ENCODE data around the gene ZBTB42. TPM values are rescaled to one million over a fixed set of nuclear protein-coding genes. Genes with fewer than 3 reads are reported as not detected.

Gene ZBTB42
- total RNA-seq, 1 experiment from 2014 or later = 16.5 TPM

Other genes starting within 250 kb of the ZBTB42 start
- gene C14orf180, start 221.3 kb upstream of the ZBTB42 start, total RNA-seq (2021; ENCODE audit: unreplicated experiment) = not detected
- 3.4 TPM for gene TMEM179, start 196.3 kb upstream of the ZBTB42 start, total RNA-seq (2021; ENCODE audit: unreplicated experiment)
- 195 TPM for gene INF2, start 111.5 kb upstream of the ZBTB42 start, total RNA-seq (2021; ENCODE audit: unreplicated experiment)
- 9.4 TPM for gene ADSS1, start 76.9 kb upstream of the ZBTB42 start, total RNA-seq (2021; ENCODE audit: unreplicated experiment)
- gene SIVA1, start 48.0 kb upstream of the ZBTB42 start, total RNA-seq (2021; ENCODE audit: unreplicated experiment) = 100 TPM
- gene AKT1, start 5.4 kb upstream of the ZBTB42 start, total RNA-seq (2021; ENCODE audit: unreplicated experiment) = 175 TPM
- gene CEP170B, start 64.2 kb downstream of the ZBTB42 start, total RNA-seq (2021; ENCODE audit: unreplicated experiment) = 17.8 TPM
- gene PLD4, start 123.8 kb downstream of the ZBTB42 start, total RNA-seq (2021; ENCODE audit: unreplicated experiment) = 0.15 TPM
- gene AHNAK2, start 177.3 kb downstream of the ZBTB42 start, total RNA-seq (2021; ENCODE audit: unreplicated experiment) = 223 TPM
- 13.8 TPM for gene CLBA1, start 184.7 kb downstream of the ZBTB42 start, total RNA-seq (2021; ENCODE audit: unreplicated experiment)
- gene CDCA4, start 220.0 kb downstream of the ZBTB42 start, total RNA-seq (2021; ENCODE audit: unreplicated experiment) = 39.9 TPM